Cardiac muscle cell (in vitro differentiated cells and primary cell): Measurements from ENCODE around the gene SH3BP2. TPM values are rescaled to one million over a fixed set of nuclear protein-coding genes. Genes with fewer than 3 reads are reported as not detected.
A peak's percentile ranks its signal among the peaks of the same experiment; 100 is the strongest.

ENCODE experiments used
- DNase-seq, 2 donors: peaks; one replicate each; pipeline versions ENCODE4 v3.0.0 to v3.0.0-alpha.2; 2010 to 2017; ENCODE audit warnings: low read depth in 1 of 2, low spot score in 1 of 2
- H3K27ac ChIP-seq: fragments of 200-600 bp; sonication (generic); 2 replicates; pipeline ENCODE4 v1.5.1; 2016
- H3K27me3 ChIP-seq: fragments of 200-600 bp; sonication (generic); 2 replicates; pipeline ENCODE4 v1.6.0; 2016; ENCODE audit warnings: control low read depth
- H3K36me3 ChIP-seq: fragments of 200-600 bp; sonication (generic); 2 replicates; pipeline ENCODE4 v1.5.1; 2016; ENCODE audit warnings: control low read depth
- H3K4me1 ChIP-seq: fragments of 200-600 bp; sonication (generic); 2 replicates; pipeline ENCODE4 v1.8.1; 2017; ENCODE audit warnings: low read depth, mild to moderate bottlenecking, mixed run types
- H3K4me3 ChIP-seq: fragments of 200-600 bp; sonication (generic); 2 replicates; pipeline ENCODE4 v1.5.1; 2016; ENCODE audit warnings: mild to moderate bottlenecking
- H3K9me3 ChIP-seq: fragments of 200-600 bp; sonication (generic); 2 replicates; pipeline ENCODE4 v1.5.1; 2017; ENCODE audit warnings: low read depth, mild to moderate bottlenecking, control low read depth
- polyA plus RNA-seq: library from polyadenylated mRNA; unstranded; fragments of >200 nt; fragmentation: Nextera tagmentation; extraction: Ambion mirVana; gene quantifications from 2 replicates; pipeline ENCODE4 v1.2.1, GENCODE V29; 2016
- total RNA-seq: library from RNA; depleted of rRNA; stranded (reverse); fragments of >200 nt; gene quantifications from 2 replicates; pipeline ENCODE4 v1.2.3, GENCODE V29; 2016
- TF ChIP-seq, protein P1 (sequence below): IDR thresholded peaks from 2 replicates; pipeline ENCODE4 v1.5.1; 2012; ENCODE audit warnings: low read depth, mild to moderate bottlenecking, low read length

SH3BP2 gene
- total and polyA plus RNA-seq, 2 experiments from 2014 or later = 8.5 to 31.7 TPM

- H3K4me3 ChIP-seq = no peak overlapping the region
- H3K27ac ChIP-seq = no peak overlapping the region
- H3K27me3 ChIP-seq = no peaks in the 10 kb centered on the region
- no peaks in the 10 kb centered on the region for H3K9me3 ChIP-seq
- peaks cover 34% of the 10 kb centered on the region for H3K4me1 ChIP-seq
- no peak for DNase-seq
- H3K36me3 ChIP-seq = no peaks in the 10 kb centered on the region
- TF ChIP-seq, protein P1, sequence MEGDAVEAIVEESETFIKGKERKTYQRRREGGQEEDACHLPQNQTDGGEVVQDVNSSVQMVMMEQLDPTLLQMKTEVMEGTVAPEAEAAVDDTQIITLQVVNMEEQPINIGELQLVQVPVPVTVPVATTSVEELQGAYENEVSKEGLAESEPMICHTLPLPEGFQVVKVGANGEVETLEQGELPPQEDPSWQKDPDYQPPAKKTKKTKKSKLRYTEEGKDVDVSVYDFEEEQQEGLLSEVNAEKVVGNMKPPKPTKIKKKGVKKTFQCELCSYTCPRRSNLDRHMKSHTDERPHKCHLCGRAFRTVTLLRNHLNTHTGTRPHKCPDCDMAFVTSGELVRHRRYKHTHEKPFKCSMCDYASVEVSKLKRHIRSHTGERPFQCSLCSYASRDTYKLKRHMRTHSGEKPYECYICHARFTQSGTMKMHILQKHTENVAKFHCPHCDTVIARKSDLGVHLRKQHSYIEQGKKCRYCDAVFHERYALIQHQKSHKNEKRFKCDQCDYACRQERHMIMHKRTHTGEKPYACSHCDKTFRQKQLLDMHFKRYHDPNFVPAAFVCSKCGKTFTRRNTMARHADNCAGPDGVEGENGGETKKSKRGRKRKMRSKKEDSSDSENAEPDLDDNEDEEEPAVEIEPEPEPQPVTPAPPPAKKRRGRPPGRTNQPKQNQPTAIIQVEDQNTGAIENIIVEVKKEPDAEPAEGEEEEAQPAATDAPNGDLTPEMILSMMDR = no peak
Measured at GRCh38 chr4:2797545-2798305, 4.8 kb downstream of the SH3BP2 start.

DNA sequence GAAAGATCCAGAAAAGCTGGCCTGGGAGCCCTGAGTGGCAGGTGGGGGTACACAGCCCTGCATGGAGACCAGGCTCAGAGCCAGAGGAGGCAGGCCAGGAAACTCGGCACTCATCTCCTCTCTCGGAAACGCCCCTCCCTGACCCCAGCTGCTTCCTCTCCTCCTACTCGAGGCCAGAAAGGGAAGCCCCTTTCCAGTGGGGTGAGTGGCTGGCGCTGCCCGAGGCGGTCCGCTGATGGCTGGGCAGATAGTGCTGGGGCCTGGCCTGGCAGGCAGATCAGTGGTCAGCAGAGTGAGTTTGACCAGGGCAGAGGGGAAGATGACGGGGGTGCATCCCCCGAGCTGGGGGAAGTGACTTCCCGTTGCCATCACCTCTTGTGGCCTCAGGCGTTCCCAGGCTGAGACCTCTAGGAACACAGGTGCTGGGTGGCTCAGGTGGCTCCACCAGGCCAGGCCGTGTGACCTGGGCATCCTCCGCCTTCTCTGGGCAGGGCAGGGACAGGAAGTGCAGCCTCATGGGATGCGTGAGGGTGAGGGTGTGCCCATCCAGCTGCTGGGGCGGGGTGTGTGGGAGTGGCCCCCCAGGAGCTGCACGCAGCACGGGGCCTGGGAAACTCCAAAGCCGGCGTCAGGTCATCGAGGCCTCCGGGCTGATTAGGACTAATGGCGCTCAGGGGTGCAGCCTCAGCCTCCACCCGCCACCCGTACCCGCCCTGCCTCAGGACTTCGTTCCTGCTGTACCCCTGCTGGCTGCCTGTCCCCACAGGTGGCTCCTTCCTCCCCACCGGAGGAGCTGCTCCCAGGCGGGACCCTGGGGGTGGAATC lies 5.7 kb downstream of the SH3BP2 start:
- peaks cover 34% of the 10 kb centered on the region for H3K4me1 ChIP-seq
- no peak overlapping the region for H3K4me3 ChIP-seq
- no peaks in the 10 kb centered on the region for H3K27me3 ChIP-seq
- TF ChIP-seq, protein P1 = no peak
- H3K36me3 ChIP-seq = no peaks in the 10 kb centered on the region
- DNase-seq = peak in 1 of 2 donors; percentile 72
- H3K27ac ChIP-seq = no peak overlapping the region
- no peaks in the 10 kb centered on the region for H3K9me3 ChIP-seq

GRCh38 chr4:2799224-2799911 lies 6.5 kb downstream of the SH3BP2 start:
- Histone ChIP-seq H3K4me1 (peaks cover 31% of the 10 kb centered on the region), H3K36me3 (no peaks in the 10 kb centered on the region), H3K27ac (no peak overlapping the region), H3K4me3 (no peak overlapping the region), H3K27me3 (no peaks in the 10 kb centered on the region), H3K9me3 (no peaks in the 10 kb centered on the region)
- DNase-seq = no peak
- TF ChIP-seq, protein P1 = no peak

DNA sequence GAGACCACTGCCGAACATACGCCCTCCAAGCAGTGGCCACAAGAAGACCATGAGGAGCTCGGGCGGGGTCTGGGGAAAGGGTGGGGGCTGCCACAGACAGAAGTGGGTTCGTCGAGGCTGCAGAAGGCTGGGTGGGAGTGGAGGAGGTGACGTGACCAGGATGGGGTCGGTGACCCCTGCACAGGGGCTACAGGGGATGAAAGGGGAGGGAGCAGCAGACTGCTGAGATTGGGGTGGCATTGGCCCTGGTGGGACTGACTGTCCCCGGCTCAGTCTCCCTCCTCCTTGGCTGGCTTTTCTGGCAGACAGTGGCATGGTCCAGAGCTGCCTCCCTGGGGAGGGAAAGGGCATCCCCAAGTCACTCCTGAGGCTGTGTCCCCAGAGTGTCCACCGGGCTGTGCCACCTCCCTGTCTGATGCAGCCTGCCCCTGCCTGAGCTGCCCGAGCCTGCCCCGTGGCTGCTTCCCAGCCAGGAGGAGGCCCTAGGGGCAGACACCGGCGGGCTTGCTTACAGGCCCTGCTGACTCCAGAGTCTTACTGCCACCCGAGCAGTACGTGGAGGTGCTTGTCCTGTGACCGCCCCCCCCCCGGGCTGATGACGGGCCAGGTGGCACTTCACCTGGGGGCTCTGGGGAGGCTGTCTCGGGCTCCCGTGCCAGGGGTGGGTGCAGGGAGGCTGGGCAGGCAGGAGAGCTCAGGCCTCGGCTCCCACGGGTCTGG lies 7.2 kb downstream of the SH3BP2 start:
- Histone ChIP-seq H3K27ac (peak overlapping the region; percentile 89), H3K36me3 (no peaks in the 10 kb centered on the region), H3K9me3 (no peaks in the 10 kb centered on the region), H3K4me1 (peaks cover 29% of the 10 kb centered on the region), H3K4me3 (no peak overlapping the region), H3K27me3 (no peaks in the 10 kb centered on the region)
- DNase-seq = no peak
- TF ChIP-seq, protein P1 = no peak
